ENCODE data around the gene CYP2U1.

- TF ChIP-seq CTCF (IDR thresholded peaks at IDR 0.05; ENCODE audit: low read depth, low read length): no peak
- TF ChIP-seq POLR2A (IDR thresholded peaks at IDR 0.05; ENCODE audit: extremely low read depth, insufficient read length): no peak
- TF ChIP-seq MAX (IDR thresholded peaks at IDR 0.05; ENCODE audit: low read depth, low read length): no peak
- TF ChIP-seq MYC (IDR thresholded peaks at IDR 0.05; ENCODE audit: low read depth, low read length): no peak
Observed at GRCh38 chr4:107896158-107896645, 35.1 kb upstream of the CYP2U1 start.
